Erythroblast (primary cell): ENCODE measurements around the gene USPL1.
A peak's percentile ranks its signal among the peaks of the same experiment; 100 is the strongest.
"Not testable (repeated sequence)": the region's sequence is repeated elsewhere in the genome, so short reads cannot be mapped to it uniquely, and the experiment has no call there.

Source experiments
- DNase-seq, 2 experiments: peaks; one replicate each; lab custom pipeline; 2025; lab: John Stamatoyannopoulos, UW
- GATA1 ChIP-seq: IDR thresholded peaks from 2 replicates; pipeline ENCODE4 v1.6.1; 2011; ENCODE audit warnings: low read depth, mild to moderate bottlenecking, control low read depth, low read length, moderate library complexity
- POLR2A ChIP-seq: IDR thresholded peaks from 2 replicates; pipeline ENCODE4 v1.6.1; 2011; ENCODE audit warnings: mild to moderate bottlenecking, low read length

Gene USPL1

DNA sequence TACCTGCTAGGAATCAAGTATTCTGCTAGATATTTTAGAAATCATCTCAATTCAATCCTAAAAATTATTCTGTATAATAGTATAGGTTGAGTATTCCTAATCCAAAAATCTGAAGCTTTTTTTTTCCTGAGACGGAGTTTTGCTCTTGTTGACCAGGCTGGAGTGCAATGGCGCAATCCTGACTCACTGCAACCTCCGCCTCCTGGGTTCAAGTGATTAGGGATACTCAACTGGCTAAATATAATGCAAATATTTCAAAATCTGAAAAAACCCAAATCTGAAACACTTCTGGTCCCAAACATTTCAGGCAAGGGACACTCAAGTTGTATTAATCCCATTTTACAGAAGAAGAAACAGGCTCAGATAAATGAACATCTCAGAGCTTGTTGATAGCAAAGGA, 17.2 kb upstream of the USPL1 start:
- DNase-seq, result no peak

DNA sequence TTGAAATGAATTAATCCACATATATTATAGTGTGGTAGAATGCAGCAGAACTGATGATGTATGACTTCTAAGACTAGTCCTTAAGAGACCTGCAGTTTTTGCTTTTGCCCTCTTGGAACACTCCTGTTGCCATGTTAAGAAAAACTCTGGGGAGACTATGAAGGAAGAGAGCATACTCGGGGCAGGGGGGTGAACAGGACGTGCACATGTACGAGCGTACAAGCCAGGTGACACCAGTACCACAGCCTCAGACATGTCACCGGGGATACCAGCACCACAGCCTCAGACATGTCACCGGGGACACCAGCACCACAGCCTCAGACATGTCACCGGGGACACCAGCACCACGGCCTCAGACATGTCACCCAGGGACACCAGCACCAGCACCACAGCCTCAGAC, 15.9 kb upstream of the USPL1 start:
- TF ChIP-seq GATA1 (no peak), POLR2A (no peak)

More for the DNA sequence above, 17.2 kb upstream of the USPL1 start:
- no peak for TF ChIP-seq GATA1
- TF ChIP-seq POLR2A, result no peak

DNA sequence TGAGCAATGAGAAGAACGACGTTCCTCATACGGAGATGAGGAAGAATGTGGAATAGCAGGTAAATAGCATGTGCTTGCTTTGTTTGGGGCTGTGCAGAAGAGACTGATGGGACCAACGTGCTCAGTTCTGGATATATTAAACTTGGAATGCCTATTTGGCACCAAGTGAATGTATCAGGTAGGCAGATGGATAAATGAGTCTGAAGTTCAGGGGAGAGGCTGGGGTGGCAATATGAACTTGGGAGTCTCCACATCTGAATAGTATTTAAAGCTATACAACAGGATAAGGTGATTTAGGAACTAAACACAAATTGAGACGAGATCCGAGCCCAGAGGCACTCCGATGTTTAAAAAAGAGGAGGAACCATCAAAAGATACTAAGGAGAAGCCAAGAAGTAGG, 12.7 kb upstream of the USPL1 start:
- no peak for TF ChIP-seq POLR2A
- TF ChIP-seq GATA1, result no peak
- DNase-seq, result no peak

More for the DNA sequence above, 15.9 kb upstream of the USPL1 start:
- no peak for DNase-seq

DNA sequence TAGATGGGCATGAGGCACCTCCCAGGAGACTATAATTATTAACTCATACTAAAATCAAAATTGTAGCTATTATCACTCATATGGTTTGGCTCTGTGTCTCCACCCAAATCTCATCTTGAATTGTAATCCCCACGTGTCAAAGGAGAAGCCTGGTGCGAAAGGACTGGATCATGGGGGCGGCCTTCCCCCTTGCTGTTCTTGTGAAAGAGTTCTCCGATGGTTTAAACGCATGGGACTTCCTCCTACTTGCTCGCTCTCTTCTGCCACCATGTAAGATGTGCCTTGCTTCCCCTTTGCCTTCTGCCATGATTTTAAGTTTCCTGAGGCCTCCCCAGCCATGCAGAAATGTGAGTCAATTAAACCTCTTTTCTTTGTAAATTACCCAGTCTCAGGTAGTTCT, 10.5 kb upstream of the USPL1 start:
- not testable (repeated sequence) for DNase-seq

DNA sequence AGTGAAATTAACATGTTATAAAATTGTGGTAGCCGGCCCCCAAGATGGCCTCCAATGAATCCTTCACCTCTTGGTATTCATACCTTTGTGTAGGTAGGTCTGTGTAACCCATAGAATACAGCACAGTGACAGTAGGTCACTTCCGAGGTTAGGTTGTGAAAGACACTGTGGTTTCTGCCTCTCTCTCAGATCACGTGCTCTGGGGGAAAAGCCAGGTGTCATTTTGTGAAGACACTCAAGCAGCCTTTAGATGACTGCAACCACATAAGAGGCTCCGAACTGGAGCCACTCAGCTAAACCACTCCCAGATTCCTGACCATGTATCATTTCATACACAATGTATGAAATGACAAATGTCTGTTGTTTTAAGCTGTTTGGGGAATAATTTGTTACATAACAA, 9.8 kb upstream of the USPL1 start:
- TF ChIP-seq GATA1, result no peak
- TF ChIP-seq POLR2A, result no peak
- no peak for DNase-seq

DNA sequence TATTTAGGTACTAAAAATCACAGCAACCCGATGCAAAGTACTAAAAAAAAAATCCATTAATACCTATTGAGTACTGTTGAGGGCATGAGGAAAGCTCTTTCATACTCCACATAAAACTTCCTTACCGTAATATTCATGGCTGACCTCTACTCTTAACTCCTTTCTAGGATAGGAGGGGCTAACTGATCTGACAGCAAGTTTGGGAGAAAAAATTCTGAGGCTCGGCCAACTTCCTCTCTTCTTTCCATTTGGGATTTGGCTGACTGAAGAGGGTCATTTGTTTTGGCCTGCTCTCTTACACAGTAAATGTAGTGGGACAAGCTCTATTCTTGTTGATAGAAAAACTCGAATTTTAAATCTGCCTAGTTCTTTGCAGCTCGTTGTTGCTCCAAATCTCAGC, 9.4 kb upstream of the USPL1 start:
- no peak for DNase-seq
- TF ChIP-seq GATA1 (no peak), POLR2A (no peak)

DNA sequence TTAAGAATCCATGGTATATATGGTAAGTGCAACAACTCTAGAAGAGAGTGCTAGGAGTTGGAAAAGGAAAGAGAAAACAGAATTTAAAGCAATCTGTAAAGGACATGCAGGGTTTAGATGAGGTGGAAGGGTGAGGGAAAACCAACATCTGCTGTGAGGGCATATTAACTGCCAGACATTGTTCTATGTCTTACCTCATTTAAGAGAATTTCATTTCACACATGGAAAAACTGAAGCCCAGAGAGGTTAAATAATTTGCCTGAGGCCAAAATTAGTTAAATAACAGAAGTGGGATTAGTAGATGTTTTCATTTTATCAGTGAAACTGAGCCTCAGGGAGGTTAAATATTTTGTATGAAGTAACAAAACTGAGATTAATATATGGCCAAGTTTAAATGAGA, 7.4 kb upstream of the USPL1 start:
- no peak for DNase-seq
- TF ChIP-seq POLR2A (no peak), GATA1 (no peak)

DNA sequence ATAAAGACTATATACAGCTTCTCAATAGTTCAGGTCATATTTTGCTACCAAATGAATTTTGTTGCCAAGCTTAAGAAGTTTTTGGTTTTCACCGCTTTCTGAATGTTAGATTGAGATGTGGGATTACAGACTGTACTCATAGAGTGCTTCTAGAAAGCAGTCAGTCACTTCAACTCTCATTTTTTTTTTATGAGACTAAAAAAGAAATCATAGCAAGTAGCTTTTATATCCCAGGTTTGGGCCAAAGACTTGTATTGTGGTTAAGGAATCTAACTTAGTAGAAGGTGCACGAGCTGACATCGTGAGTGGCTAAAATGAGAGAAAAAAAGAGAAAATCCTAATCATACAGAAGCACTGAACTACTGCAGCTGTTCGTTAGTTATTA, 2.2 kb upstream of the USPL1 start:
- TF ChIP-seq GATA1 (no peak), POLR2A (no peak)
- DNase-seq, result peak; percentile 39 to 59

DNA sequence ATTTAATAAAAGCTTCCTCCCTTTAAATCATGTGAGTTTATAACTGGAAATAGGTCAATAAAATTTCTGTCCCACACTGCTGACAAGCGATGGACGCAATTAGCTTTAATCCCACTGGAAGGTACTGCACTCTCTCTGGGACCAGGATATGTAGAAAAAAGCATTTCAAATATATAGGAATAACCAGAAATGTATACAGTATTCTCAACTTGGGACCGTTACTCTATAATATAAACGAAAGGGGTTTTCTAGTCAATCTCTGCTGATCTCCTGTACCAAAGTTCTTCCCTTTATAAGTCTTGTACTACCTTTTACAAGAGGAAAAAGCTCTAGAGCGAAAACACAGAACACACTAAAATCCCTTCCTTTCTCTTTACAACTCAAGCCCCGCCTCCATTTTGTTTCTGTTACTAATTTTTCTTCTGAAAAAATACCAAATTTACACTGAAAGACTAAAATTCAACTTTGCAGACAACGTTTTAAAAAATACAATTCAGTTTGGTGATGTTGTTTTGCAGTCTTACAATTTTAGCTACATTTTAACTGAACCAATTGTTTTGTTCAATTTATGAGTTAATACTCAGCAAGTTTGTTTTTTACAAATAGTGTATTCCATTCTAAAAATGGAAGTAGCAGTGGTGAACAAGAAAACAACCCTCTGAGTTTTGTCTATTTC, 1.7 kb upstream of the USPL1 start:
- TF ChIP-seq GATA1, result no peak
- no peak for TF ChIP-seq POLR2A
- peak; percentile 65 to 74 for DNase-seq

DNA sequence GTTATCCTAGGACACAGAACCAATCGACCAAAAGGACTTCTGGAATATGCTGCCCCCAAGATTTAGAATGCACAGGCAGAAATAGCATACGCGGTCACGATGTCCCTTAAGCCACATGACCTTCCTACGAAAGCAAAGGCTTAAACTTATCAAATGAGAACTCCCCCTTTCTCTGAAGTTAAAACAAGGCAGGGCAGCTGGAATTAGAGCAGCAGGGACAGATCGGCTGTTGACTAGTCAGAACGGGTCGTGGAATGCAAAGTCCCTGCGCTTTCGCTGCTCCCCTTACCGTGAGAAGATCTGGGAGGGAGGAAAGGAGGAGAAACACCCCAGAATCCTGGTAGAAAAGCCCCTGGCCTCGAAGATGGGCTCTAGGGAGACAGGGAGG, 799 bp upstream of the USPL1 start:
- no peak for TF ChIP-seq POLR2A
- no peak for TF ChIP-seq GATA1

DNA sequence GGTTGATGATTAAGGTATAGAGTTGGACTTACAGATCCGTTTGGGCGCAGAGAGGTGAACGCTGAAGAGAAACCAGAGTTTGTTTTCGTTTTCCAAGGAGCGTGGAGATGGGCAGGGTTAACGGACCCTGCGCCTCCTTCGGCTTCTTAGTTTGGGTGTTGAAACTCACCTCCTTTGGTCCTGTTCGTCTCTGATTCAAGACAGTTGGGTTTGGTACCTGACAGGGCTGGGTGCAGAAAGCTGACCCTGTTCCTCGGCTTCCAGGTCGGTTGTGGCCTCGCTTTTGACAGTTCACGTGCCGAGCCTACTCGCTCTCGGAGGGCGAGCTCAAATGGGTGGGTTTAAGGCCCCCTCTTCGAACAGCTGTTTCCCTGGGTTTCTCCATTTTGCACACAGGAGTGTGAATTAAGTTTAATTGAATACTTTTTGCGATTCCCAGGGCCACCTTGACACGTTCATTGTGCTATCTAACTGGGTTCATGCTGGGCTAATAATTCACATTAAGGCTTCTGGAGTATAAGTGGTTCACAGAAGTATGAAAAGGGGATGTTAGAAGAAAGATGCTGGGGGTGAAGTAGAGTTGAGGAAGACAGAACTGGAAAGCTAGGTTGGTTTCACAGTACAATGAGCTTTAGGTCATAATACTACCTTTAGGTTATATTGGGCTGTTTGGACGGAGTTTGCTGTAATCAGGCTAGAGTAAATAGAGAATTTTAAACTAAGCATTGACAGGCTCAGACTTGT, 638 bp downstream of the USPL1 start:
- TF ChIP-seq GATA1 (no peak), POLR2A (no peak)
- peak; percentile 67 to 82 for DNase-seq

More for the DNA sequence above, 799 bp upstream of the USPL1 start:
- peak; percentile 92 to 94 for DNase-seq

DNA sequence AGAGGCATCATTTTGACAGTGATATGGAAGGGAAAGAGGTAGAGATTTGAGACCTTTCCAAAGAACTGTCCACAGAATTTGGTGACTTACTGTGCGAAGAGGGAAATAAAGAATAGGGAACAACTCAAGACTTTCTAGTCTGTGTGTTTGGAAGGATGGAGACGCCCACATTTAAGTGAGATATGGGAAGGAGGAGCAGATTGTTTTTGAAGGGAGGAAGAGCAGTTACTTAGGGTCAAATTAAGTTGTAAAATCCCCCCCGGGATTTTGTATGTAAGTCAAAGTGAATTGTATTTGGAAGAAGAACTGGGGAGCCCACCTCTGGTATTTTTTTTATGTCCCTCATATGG, 1.2 kb downstream of the USPL1 start:
- peak; percentile 26 to 44 for DNase-seq
- no peak for TF ChIP-seq GATA1
- TF ChIP-seq POLR2A, result no peak

DNA sequence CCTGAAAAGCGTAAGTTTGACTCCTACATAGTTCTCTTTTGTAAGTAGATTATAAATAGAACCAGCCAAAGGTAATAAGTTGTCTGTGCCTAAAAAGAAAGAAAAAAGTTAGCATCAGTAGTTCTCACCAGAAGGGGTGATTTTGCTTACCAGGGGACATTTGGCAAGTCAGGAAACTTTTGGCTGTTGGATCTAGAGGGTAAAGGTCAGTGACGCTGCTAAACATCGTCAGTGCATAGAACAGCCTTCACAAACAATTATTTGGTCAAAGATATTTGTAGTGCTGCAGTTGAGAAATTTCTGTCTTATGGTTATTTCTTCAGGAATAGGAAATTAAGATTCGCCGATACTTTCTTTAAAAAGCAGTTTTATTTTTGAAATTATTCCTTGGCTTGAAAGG, 2.0 kb downstream of the USPL1 start:
- TF ChIP-seq POLR2A (no peak), GATA1 (no peak)
- DNase-seq, result peak in 1 of 2 experiments; percentile 22

DNA sequence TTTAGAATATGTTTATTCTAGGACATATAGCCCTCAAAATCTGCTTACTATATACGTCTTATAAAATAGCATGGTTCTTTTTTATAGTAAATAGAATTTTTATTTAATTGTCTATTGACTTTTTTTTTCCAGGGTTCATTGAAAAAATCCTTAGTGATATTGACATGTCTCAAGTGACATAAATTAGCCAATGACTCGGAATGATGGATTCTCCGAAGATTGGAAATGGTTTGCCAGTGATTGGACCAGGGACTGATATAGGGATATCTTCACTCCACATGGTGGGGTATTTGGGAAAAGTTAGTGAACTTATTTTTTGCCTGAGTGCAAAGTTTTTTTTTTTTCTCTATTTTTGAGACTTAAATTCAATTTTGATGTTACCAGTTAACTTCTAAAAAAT, 3.2 kb downstream of the USPL1 start:
- TF ChIP-seq POLR2A (no peak), GATA1 (no peak)

DNA sequence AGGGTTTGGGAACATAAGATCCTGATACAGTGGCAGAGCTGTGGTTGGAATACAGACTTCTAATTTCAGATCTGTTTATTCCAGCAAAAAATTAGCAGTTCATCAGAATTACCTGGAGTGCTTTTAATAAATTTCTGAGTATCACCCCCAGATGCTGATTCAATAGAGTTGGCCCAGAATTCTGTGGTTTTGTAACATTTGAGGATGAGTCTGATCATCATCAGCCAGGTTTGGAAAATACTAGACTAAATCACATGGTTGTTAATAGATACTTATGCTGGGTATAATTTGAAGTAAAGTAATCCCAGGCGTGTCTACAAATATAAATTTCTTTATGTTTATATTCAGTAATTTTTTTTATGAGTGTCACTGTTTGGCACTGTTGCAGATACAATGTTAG, 4.8 kb downstream of the USPL1 start:
- no peak for DNase-seq
- no peak for TF ChIP-seq POLR2A
- TF ChIP-seq GATA1, result no peak

More for the DNA sequence above, 3.2 kb downstream of the USPL1 start:
- no peak for DNase-seq

DNA sequence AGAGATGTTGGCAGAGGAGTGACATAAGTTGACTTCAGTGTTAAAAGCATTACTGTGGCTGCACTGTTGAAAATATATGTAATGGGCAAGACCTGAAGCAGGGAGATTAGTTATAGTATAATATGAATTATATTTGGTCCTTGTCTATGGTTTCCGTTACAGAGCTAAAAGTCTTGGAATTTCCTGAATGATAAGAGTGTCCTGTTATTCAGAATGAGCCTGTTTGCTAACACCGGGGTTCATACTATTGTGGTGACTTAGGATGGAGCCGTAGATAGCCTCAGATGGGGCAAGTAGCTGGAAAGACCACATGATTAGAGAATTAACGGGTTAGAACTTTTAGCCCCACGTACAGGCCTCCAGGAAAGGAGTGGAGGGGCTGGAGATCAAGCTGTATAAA, 5.7 kb downstream of the USPL1 start:
- TF ChIP-seq GATA1 (no peak), POLR2A (no peak)
- no peak for DNase-seq
